Parathyroid adenoma (tissue), 2 donors: Measurements from ENCODE around the gene PTPRT.

Experiments used
- H2AFZ ChIP-seq: fragments of 300-600 bp; sonication (generic); one replicate; pipeline ENCODE4 v1.7.0; 2017; ENCODE audit warnings: antibody characterized with exemption, mild to moderate bottlenecking
- H3K27ac ChIP-seq: fragments of 300-600 bp; sonication (generic); one replicate; pipeline ENCODE4 v1.7.0; 2017
- H3K27me3 ChIP-seq: fragments of 300-600 bp; sonication (generic); one replicate; pipeline ENCODE4 v1.7.0; 2017; ENCODE audit warnings: low read length; ENCODE audit not compliant: control insufficient read depth, insufficient read depth
- H3K36me3 ChIP-seq: fragments of 300-600 bp; sonication (generic); one replicate; pipeline ENCODE4 v1.7.0; 2017; ENCODE audit warnings: low read length; ENCODE audit not compliant: control insufficient read depth, insufficient read depth
- H3K4me1 ChIP-seq: fragments of 300-600 bp; sonication (generic); one replicate; pipeline ENCODE4 v1.7.0; 2017; ENCODE audit warnings: control low read depth
- H3K4me2 ChIP-seq: fragments of 300-600 bp; sonication (generic); one replicate; pipeline ENCODE4 v1.7.0; 2017; ENCODE audit warnings: low read length
- H3K4me3 ChIP-seq: fragments of 300-600 bp; sonication (generic); one replicate; pipeline ENCODE4 v1.7.0; 2017; ENCODE audit warnings: low read depth, low read length
- H3K79me2 ChIP-seq: fragments of 300-600 bp; sonication (generic); one replicate; pipeline ENCODE4 v1.7.0; 2017; ENCODE audit warnings: control low read depth
- H3K9ac ChIP-seq: fragments of 300-600 bp; sonication (generic); one replicate; pipeline ENCODE4 v1.7.0; 2017; ENCODE audit warnings: mild to moderate bottlenecking
- H3K9me3 ChIP-seq: fragments of 300-600 bp; sonication (generic); one replicate; pipeline ENCODE4 v1.7.0; 2017; ENCODE audit warnings: low read length; ENCODE audit not compliant: control insufficient read depth
- CTCF ChIP-seq: fragments of 300-600 bp; sonication (generic); IDR thresholded peaks from one replicate; pipeline ENCODE4 v1.7.0; 2017; ENCODE audit warnings: antibody characterized with exemption, mild to moderate bottlenecking
- donor health status: primary hyperparathyroidism.

The PTPRT gene

GRCh38 chr20:42795111-42795695 is 394.5 kb downstream of the PTPRT start:
- H3K79me2 ChIP-seq = no peaks in the 10 kb centered on the region
- no peaks in the 10 kb centered on the region for H3K36me3 ChIP-seq
- H3K4me2 ChIP-seq = no peak overlapping the region
- no peak for TF ChIP-seq CTCF
- no peaks in the 10 kb centered on the region for H3K27me3 ChIP-seq
- no peaks in the 10 kb centered on the region for H3K9me3 ChIP-seq
- H3K9ac ChIP-seq = no peak overlapping the region
- H3K4me1 ChIP-seq = peaks cover 3% of the 10 kb centered on the region
- H3K27ac ChIP-seq = no peak overlapping the region
- H3K4me3 ChIP-seq = no peak overlapping the region
- no peak overlapping the region for H2AFZ ChIP-seq

- no peaks in the 10 kb centered on the region for H3K9me3 ChIP-seq
- H3K27ac ChIP-seq = no peak overlapping the region
- TF ChIP-seq CTCF = no peak
- no peak overlapping the region for H3K4me3 ChIP-seq
- H3K36me3 ChIP-seq = no peaks in the 10 kb centered on the region
- H3K4me2 ChIP-seq = no peak overlapping the region
- H2AFZ ChIP-seq = no peak overlapping the region
- no peaks in the 10 kb centered on the region for H3K27me3 ChIP-seq
- no peaks in the 10 kb centered on the region for H3K79me2 ChIP-seq
- H3K9ac ChIP-seq = no peak overlapping the region
- peaks cover 3% of the 10 kb centered on the region for H3K4me1 ChIP-seq
These were observed 397.7 kb downstream of the PTPRT start for GRCh38 chr20:42792052-42792451.

- H3K9ac ChIP-seq = no peak overlapping the region
- H3K36me3 ChIP-seq = no peaks in the 10 kb centered on the region
- peaks cover 2% of the 10 kb centered on the region for H3K79me2 ChIP-seq
- no peaks in the 10 kb centered on the region for H3K9me3 ChIP-seq
- H3K4me1 ChIP-seq = peaks cover 3% of the 10 kb centered on the region
- TF ChIP-seq CTCF = no peak
- H3K4me3 ChIP-seq = no peak overlapping the region
- H2AFZ ChIP-seq = no peak overlapping the region
- no peaks in the 10 kb centered on the region for H3K27me3 ChIP-seq
- no peak overlapping the region for H3K4me2 ChIP-seq
- H3K27ac ChIP-seq = no peak overlapping the region
These were observed 399.6 kb downstream of the PTPRT start for GRCh38 chr20:42790111-42790510.

GRCh38 chr20:42788707-42789106 is 401.0 kb downstream of the PTPRT start:
- TF ChIP-seq CTCF = no peak
- Histone ChIP-seq H3K9me3 (no peaks in the 10 kb centered on the region), H3K36me3 (no peaks in the 10 kb centered on the region), H3K27me3 (no peaks in the 10 kb centered on the region), H2AFZ (no peak overlapping the region), H3K79me2 (peaks cover 2% of the 10 kb centered on the region), H3K9ac (no peak overlapping the region), H3K27ac (no peak overlapping the region), H3K4me3 (no peak overlapping the region), H3K4me1 (no peaks in the 10 kb centered on the region), H3K4me2 (no peak overlapping the region)

GRCh38 chr20:42785041-42785440 is 404.7 kb downstream of the PTPRT start:
- no peaks in the 10 kb centered on the region for H3K36me3 ChIP-seq
- no peak overlapping the region for H2AFZ ChIP-seq
- H3K4me1 ChIP-seq = no peaks in the 10 kb centered on the region
- H3K9ac ChIP-seq = no peak overlapping the region
- H3K79me2 ChIP-seq = peaks cover 2% of the 10 kb centered on the region
- TF ChIP-seq CTCF = no peak
- H3K9me3 ChIP-seq = no peaks in the 10 kb centered on the region
- H3K4me3 ChIP-seq = no peak overlapping the region
- no peak overlapping the region for H3K27ac ChIP-seq
- no peak overlapping the region for H3K4me2 ChIP-seq
- no peaks in the 10 kb centered on the region for H3K27me3 ChIP-seq
